ENCODE data around the gene SMIM20. TPM values are rescaled to one million over a fixed set of nuclear protein-coding genes. Genes with fewer than 3 reads are reported as not detected.

Gene SMIM20
- total RNA-seq, 2 experiments from 2014 or later, result 7.2 to 9.1 TPM

DNA sequence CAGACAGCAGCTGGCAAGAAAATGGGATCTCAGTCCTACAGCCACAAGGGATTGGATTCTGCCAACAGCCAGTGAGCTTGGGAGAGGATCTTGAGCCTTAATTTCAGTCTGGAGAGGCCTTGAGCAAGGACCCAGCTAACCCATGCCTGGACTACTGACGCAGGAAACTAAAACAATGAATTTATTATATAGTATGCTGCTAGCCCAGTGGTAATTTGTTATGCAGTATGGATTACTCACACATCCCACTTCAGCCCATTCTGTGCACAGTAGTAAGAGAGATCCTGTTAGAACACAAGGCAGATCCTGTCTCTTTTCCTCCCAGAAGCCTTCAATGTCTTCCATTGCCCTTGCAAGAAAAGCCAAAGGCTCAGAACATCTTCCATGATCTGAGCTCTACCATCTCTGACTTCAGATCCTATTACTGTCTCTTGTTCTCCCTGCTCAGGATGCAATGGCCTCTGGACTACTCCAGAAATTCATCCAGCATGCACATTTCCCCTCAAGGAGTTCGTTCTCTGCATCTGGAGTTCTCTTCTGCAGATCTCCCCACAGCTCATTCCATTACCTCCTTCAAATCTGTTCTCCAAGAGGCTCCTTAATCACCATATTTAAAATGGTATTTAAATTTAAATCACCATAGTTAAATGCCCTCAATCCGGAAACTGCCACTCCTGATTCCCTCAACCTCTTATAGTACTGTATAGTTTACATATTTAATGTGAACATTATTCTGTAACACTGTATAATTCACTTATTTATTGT lies 27.6 kb downstream of the SMIM20 start:
- Histone ChIP-seq H3K27me3 (ENCODE audit: control insufficient read depth in 1 of 2, insufficient read depth in 2 of 2, low read length in 2 of 2) (no peaks in the 10 kb centered on the region), H3K9me3 (ENCODE audit: control insufficient read depth in 1 of 2, insufficient read depth in 1 of 2, low read length in 2 of 2) (no peaks in the 10 kb centered on the region), H3K4me3 (ENCODE audit: low read length) (no peak overlapping the region), H3K36me3 (ENCODE audit: insufficient read depth, low read length) (no peaks in the 10 kb centered on the region), H3K4me1 (ENCODE audit: insufficient read depth, low read length) (peaks cover 3% of the 10 kb centered on the region), H3K27ac (ENCODE audit: low read depth in 1 of 2, low read length in 2 of 2) (no peak overlapping the region)
- Mint-ChIP-seq H3K4me3 (no peak overlapping the region), H3K4me1 (ENCODE audit: low read depth) (no peaks in the 10 kb centered on the region), H3K27me3 (peaks cover 39% of the 10 kb centered on the region), H3K27ac (no peak overlapping the region), H3K9me3 (no peaks in the 10 kb centered on the region), H3K36me3 (ENCODE audit: low read depth) (no peaks in the 10 kb centered on the region)
- TF ChIP-seq, protein P1, sequence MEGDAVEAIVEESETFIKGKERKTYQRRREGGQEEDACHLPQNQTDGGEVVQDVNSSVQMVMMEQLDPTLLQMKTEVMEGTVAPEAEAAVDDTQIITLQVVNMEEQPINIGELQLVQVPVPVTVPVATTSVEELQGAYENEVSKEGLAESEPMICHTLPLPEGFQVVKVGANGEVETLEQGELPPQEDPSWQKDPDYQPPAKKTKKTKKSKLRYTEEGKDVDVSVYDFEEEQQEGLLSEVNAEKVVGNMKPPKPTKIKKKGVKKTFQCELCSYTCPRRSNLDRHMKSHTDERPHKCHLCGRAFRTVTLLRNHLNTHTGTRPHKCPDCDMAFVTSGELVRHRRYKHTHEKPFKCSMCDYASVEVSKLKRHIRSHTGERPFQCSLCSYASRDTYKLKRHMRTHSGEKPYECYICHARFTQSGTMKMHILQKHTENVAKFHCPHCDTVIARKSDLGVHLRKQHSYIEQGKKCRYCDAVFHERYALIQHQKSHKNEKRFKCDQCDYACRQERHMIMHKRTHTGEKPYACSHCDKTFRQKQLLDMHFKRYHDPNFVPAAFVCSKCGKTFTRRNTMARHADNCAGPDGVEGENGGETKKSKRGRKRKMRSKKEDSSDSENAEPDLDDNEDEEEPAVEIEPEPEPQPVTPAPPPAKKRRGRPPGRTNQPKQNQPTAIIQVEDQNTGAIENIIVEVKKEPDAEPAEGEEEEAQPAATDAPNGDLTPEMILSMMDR (IDR thresholded peaks at IDR 0.05), result no peak
- no peak for DNase-seq
- intact Hi-C loops (cut with DNase I, micrococcal nuclease), result no loop called here
- ATAC-seq (ENCODE audit: poor library complexity), result no peak
- CTCF ChIA-PET, result no interaction called here
- POLR2A ChIA-PET, result no interaction called here

DNA sequence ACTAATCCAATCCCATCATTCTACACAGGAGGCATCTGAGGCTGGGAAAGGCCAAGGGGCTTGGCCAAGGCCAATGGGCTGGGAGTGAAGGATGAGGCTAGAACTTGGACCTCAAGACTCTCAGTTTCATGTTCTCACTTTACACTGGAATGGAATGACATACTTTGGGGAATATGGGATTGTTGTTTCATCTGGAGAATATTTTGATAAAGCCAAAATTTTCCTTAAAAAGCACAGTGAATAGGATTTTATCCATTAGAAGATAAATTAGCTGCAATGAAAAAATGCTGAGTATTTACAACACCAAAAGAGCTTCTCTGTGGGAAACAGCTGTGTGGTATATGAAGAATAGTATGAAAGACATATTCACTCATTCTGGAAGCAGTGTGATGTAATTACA lies 29.3 kb downstream of the SMIM20 start:
- POLR2A ChIA-PET, result no interaction called here
- Histone ChIP-seq H3K4me1 (ENCODE audit: insufficient read depth, low read length) (no peaks in the 10 kb centered on the region), H3K27ac (ENCODE audit: low read depth in 1 of 2, low read length in 2 of 2) (no peak overlapping the region), H3K27me3 (ENCODE audit: control insufficient read depth in 1 of 2, insufficient read depth in 2 of 2, low read length in 2 of 2) (no peaks in the 10 kb centered on the region), H3K36me3 (ENCODE audit: insufficient read depth, low read length) (no peaks in the 10 kb centered on the region), H3K4me3 (ENCODE audit: low read length) (no peak overlapping the region), H3K9me3 (ENCODE audit: control insufficient read depth in 1 of 2, insufficient read depth in 1 of 2, low read length in 2 of 2) (no peaks in the 10 kb centered on the region)
- DNase-seq (no peak), ATAC-seq (ENCODE audit: poor library complexity) (no peak)
- H3K36me3 Mint-ChIP-seq (ENCODE audit: low read depth), result no peaks in the 10 kb centered on the region
- intact Hi-C loops (cut with DNase I, micrococcal nuclease), result no loop called here
- H3K4me1 Mint-ChIP-seq (ENCODE audit: low read depth), result no peaks in the 10 kb centered on the region
- no peaks in the 10 kb centered on the region for H3K9me3 Mint-ChIP-seq
- TF ChIP-seq, protein P1 (IDR thresholded peaks at IDR 0.05), result no peak
- CTCF ChIA-PET, result no interaction called here
- H3K27ac Mint-ChIP-seq, result no peak overlapping the region
- peaks cover 50% of the 10 kb centered on the region for H3K27me3 Mint-ChIP-seq
- H3K4me3 Mint-ChIP-seq, result no peak overlapping the region

DNA sequence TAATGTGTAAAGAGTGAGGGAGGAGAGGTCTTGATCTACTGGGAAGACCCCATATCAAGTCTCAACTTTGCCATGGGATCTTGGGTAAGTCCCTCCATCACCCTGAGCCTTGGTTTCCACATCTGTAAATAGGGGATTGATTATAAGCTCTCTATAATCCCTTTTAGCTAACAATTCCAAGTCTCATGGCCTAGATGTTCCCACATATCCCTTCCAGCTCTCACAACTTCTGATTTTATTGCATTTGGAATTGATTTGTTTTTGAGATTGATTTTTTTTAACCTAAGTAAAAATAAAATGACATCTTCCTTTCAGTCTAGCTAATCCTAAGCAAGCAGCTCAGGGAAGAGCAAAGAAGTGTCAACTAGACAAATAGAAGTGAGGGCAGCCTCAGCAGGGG lies 29.8 kb downstream of the SMIM20 start:
- CTCF ChIA-PET, result no interaction called here
- DNase-seq, result no peak
- Histone ChIP-seq H3K36me3 (ENCODE audit: insufficient read depth, low read length) (no peaks in the 10 kb centered on the region), H3K4me3 (ENCODE audit: low read length) (no peak overlapping the region), H3K27ac (ENCODE audit: low read depth in 1 of 2, low read length in 2 of 2) (no peak overlapping the region), H3K4me1 (ENCODE audit: insufficient read depth, low read length) (no peaks in the 10 kb centered on the region), H3K9me3 (ENCODE audit: control insufficient read depth in 1 of 2, insufficient read depth in 1 of 2, low read length in 2 of 2) (no peaks in the 10 kb centered on the region), H3K27me3 (ENCODE audit: control insufficient read depth in 1 of 2, insufficient read depth in 2 of 2, low read length in 2 of 2) (no peaks in the 10 kb centered on the region)
- intact Hi-C loops (cut with DNase I, micrococcal nuclease), result no loop called here
- TF ChIP-seq, protein P1 (IDR thresholded peaks at IDR 0.05), result no peak
- Mint-ChIP-seq H3K27ac (no peak overlapping the region), H3K4me3 (no peak overlapping the region), H3K9me3 (no peaks in the 10 kb centered on the region), H3K4me1 (ENCODE audit: low read depth) (no peaks in the 10 kb centered on the region), H3K36me3 (ENCODE audit: low read depth) (no peaks in the 10 kb centered on the region), H3K27me3 (peaks cover 52% of the 10 kb centered on the region)
- POLR2A ChIA-PET, result no interaction called here
- no peak for ATAC-seq (ENCODE audit: poor library complexity)

Measured in CD4-positive, alpha-beta T cell (primary cell).